ENCODE data around the gene MXRA8. TPM values are rescaled to one million over a fixed set of nuclear protein-coding genes. Genes with fewer than 3 reads are reported as not detected.
"Not testable (repeated sequence)": the region's sequence is repeated elsewhere in the genome, so short reads cannot be mapped to it uniquely, and the experiment has no call there.

Gene MXRA8
- total RNA-seq, 2 donors from 2014 or later, result 28.3 to 29.2 TPM

- WGBS, 2 experiments (ENCODE audit: insufficient coverage in 1 of 2, insufficient read length in 1 of 2), result 0% methylated on average over 45 to 98 of the region's 98 CpGs
- Histone ChIP-seq H3K27ac (ENCODE audit: low read depth, low read length) (peak within 1 kb of the TSS; percentile 70), H3K9me3 (ENCODE audit: control insufficient read depth, low read length) (no peaks in the 10 kb centered on the region), H3K27me3 (ENCODE audit: control insufficient read depth, insufficient read depth, low read length, poor library complexity, severe bottlenecking) (no peaks in the 10 kb centered on the region), H3K4me1 (ENCODE audit: control insufficient read depth, insufficient read depth, low read length) (peaks cover 3% of the 10 kb centered on the region), H3K4me3 (ENCODE audit: low read length) (peak within 1 kb of the TSS; percentile 94), H3K36me3 (ENCODE audit: control insufficient read depth, insufficient read depth, low read length) (peaks cover 35% of the 10 kb centered on the region), H3K9ac (ENCODE audit: extremely low read depth, low read length, poor library complexity, severe bottlenecking) (peak within 1 kb of the TSS; percentile 81)
- no peak for TF ChIP-seq CTCF (conservative IDR thresholded peaks at IDR 0.05)
- Mint-ChIP-seq H3K4me3 (peak within 1 kb of the TSS; percentile 88), H3K36me3 (ENCODE audit: low read depth) (peaks cover 47% of the 10 kb centered on the region), H3K9me3 (peaks cover 6% of the 10 kb centered on the region), H3K4me1 (peaks cover 24% of the 10 kb centered on the region), H3K27me3 (ENCODE audit: insufficient read depth) (no peaks in the 10 kb centered on the region), H3K27ac (peak within 1 kb of the TSS; percentile 87)
- DNase-seq, result peak; percentile 96
Measured at GRCh38 chr1:1406821-1407635, 48.7 kb upstream of the MXRA8 start, which contains the start of gene MRPL20. TSS of gene MRPL20 (minus strand) at chr1:1407293. CDS start at chr1:1407217, 76 bp downstream.

- no peak overlapping the region for H3K27ac ChIP-seq (ENCODE audit: low read depth, low read length)
- no peak for DNase-seq
- peaks cover under 1% of the 10 kb centered on the region for H3K9me3 Mint-ChIP-seq
- peaks cover 31% of the 10 kb centered on the region for H3K4me1 Mint-ChIP-seq
- no peaks in the 10 kb centered on the region for H3K9me3 ChIP-seq (ENCODE audit: control insufficient read depth, low read length)
- H3K4me1 ChIP-seq (ENCODE audit: control insufficient read depth, insufficient read depth, low read length), result peaks cover 7% of the 10 kb centered on the region
- TF ChIP-seq CTCF (conservative IDR thresholded peaks at IDR 0.05), result no peak
- peaks cover 51% of the 10 kb centered on the region for H3K36me3 Mint-ChIP-seq (ENCODE audit: low read depth)
- peaks cover 42% of the 10 kb centered on the region for H3K36me3 ChIP-seq (ENCODE audit: control insufficient read depth, insufficient read depth, low read length)
- WGBS, 2 experiments (ENCODE audit: insufficient coverage in 1 of 2, insufficient read length in 1 of 2), result 53 to 62% methylated on average over 36 to 43 of the region's 43 CpGs
- peak overlapping the region; percentile 94 for H3K4me3 ChIP-seq (ENCODE audit: low read length)
- H3K27me3 ChIP-seq (ENCODE audit: control insufficient read depth, insufficient read depth, low read length, poor library complexity, severe bottlenecking), result no peaks in the 10 kb centered on the region
- peak overlapping the region; percentile 88 for H3K4me3 Mint-ChIP-seq
- H3K27ac Mint-ChIP-seq, result peak overlapping the region; percentile 78
- peak overlapping the region; percentile 81 for H3K9ac ChIP-seq (ENCODE audit: extremely low read depth, low read length, poor library complexity, severe bottlenecking)
- H3K27me3 Mint-ChIP-seq (ENCODE audit: insufficient read depth), result no peaks in the 10 kb centered on the region
Measured at GRCh38 chr1:1406101-1406820, 47.9 kb upstream of the MXRA8 start.

GRCh38 chr1:1403653-1404052 is 45.3 kb upstream of the MXRA8 start:
- WGBS, 2 experiments (ENCODE audit: insufficient coverage in 1 of 2, insufficient read length in 1 of 2), result 97% methylated on average over 7 of the region's 7 CpGs
- H3K27me3 Mint-ChIP-seq (ENCODE audit: insufficient read depth), result no peaks in the 10 kb centered on the region
- DNase-seq, result no peak
- Histone ChIP-seq H3K4me1 (ENCODE audit: control insufficient read depth, insufficient read depth, low read length) (peaks cover 15% of the 10 kb centered on the region), H3K9me3 (ENCODE audit: control insufficient read depth, low read length) (no peaks in the 10 kb centered on the region), H3K9ac (ENCODE audit: extremely low read depth, low read length, poor library complexity, severe bottlenecking) (no peak overlapping the region), H3K4me3 (ENCODE audit: low read length) (no peak overlapping the region), H3K27me3 (ENCODE audit: control insufficient read depth, insufficient read depth, low read length, poor library complexity, severe bottlenecking) (no peaks in the 10 kb centered on the region), H3K27ac (ENCODE audit: low read depth, low read length) (no peak overlapping the region), H3K36me3 (ENCODE audit: control insufficient read depth, insufficient read depth, low read length) (peaks cover 50% of the 10 kb centered on the region)
- H3K4me3 Mint-ChIP-seq, result no peak overlapping the region
- H3K9me3 Mint-ChIP-seq, result no peaks in the 10 kb centered on the region
- no peak for TF ChIP-seq CTCF (conservative IDR thresholded peaks at IDR 0.05)
- peaks cover 30% of the 10 kb centered on the region for H3K4me1 Mint-ChIP-seq
- peaks cover 57% of the 10 kb centered on the region for H3K36me3 Mint-ChIP-seq (ENCODE audit: low read depth)
- H3K27ac Mint-ChIP-seq, result peak overlapping the region; percentile 13

- not testable (repeated sequence) for H3K9me3 Mint-ChIP-seq; H3K27ac ChIP-seq (ENCODE audit: low read depth, low read length); H3K27me3 Mint-ChIP-seq (ENCODE audit: insufficient read depth); H3K27me3 ChIP-seq (ENCODE audit: control insufficient read depth, insufficient read depth, low read length, poor library complexity, severe bottlenecking); H3K9me3 ChIP-seq (ENCODE audit: control insufficient read depth, low read length); H3K9ac ChIP-seq (ENCODE audit: extremely low read depth, low read length, poor library complexity, severe bottlenecking); DNase-seq; H3K4me3 Mint-ChIP-seq; H3K4me3 ChIP-seq (ENCODE audit: low read length)
- peaks cover 53% of the 10 kb centered on the region for H3K36me3 ChIP-seq (ENCODE audit: control insufficient read depth, insufficient read depth, low read length)
- 93% methylated on average over 9 of the region's 9 CpGs for WGBS, 2 experiments (ENCODE audit: insufficient coverage in 1 of 2, insufficient read length in 1 of 2)
- peaks cover 30% of the 10 kb centered on the region for H3K4me1 Mint-ChIP-seq
- peaks cover 18% of the 10 kb centered on the region for H3K4me1 ChIP-seq (ENCODE audit: control insufficient read depth, insufficient read depth, low read length)
- H3K36me3 Mint-ChIP-seq (ENCODE audit: low read depth), result peaks cover 58% of the 10 kb centered on the region
- H3K27ac Mint-ChIP-seq, result peak overlapping the region; percentile 13
Measured at GRCh38 chr1:1402901-1403392, 44.6 kb upstream of the MXRA8 start.

Measured in endodermal cell (in vitro differentiated cells).